Measurements from ENCODE around the gene AGMAT.

DNA sequence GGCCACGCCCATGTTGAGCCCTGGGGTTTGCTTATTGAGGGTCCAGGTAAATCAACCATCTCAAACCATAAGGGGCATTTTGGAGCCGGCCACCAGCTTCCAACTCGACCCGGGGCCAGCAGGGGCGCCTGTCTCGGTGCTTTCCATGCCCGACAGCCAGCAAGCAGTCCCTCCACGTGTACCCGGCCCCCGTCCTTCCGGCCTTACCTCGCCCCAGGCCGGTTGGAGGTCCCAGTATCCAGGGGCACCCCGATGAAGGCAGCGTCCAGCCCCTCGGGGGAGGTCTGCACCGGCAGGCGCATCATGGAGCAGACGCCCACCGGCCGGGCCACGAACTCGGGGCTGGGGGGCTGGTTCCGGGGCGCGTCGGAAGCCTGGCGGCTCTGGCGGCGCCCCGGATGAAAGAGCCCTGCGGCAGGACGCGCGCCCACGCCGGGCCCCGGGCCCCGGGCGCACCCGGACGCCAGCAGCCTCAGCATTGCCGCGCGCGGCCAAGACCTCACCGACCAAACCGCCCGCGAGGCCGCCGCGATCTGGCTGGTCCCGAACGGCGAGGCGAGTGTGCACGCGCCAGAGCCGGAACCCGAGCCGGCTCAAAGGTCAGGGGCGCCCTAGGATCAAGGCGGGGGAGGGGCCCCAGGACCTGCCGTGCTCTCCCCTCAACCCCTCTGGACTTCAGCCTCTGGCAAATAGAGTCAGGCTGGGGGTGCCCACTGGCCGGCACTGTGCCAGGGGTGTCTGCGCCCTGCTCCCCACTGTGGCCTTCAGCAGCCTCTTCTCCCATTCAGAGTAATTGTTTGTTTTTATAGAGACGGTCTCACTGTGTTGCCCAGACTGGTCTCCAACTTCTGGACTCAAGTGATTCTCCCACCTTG, at the start of gene AGMAT:
- TF ChIP-seq, protein P1, sequence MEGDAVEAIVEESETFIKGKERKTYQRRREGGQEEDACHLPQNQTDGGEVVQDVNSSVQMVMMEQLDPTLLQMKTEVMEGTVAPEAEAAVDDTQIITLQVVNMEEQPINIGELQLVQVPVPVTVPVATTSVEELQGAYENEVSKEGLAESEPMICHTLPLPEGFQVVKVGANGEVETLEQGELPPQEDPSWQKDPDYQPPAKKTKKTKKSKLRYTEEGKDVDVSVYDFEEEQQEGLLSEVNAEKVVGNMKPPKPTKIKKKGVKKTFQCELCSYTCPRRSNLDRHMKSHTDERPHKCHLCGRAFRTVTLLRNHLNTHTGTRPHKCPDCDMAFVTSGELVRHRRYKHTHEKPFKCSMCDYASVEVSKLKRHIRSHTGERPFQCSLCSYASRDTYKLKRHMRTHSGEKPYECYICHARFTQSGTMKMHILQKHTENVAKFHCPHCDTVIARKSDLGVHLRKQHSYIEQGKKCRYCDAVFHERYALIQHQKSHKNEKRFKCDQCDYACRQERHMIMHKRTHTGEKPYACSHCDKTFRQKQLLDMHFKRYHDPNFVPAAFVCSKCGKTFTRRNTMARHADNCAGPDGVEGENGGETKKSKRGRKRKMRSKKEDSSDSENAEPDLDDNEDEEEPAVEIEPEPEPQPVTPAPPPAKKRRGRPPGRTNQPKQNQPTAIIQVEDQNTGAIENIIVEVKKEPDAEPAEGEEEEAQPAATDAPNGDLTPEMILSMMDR (IDR thresholded peaks at IDR 0.05) = peak; percentile 8 to 43 (median 36)
- TF ChIP-seq POLR2A (IDR thresholded peaks at IDR 0.05) = peak; percentile 62 to 69
